ENCODE data around the gene TMEM87B. TPM values are rescaled to one million over a fixed set of nuclear protein-coding genes. Genes with fewer than 3 reads are reported as not detected.

Gene TMEM87B
- total RNA-seq, 1 donor from 2014 or later, result 36.3 TPM

GRCh38 chr2:112168422-112169124 is 113.5 kb downstream of the TMEM87B start:
- no peak for DNase-seq (ENCODE audit: low spot score)

Other genes starting within 250 kb of the TMEM87B start
- gene ANAPC1, start 171.1 kb upstream of the TMEM87B start, total RNA-seq, result 24.7 TPM
- gene MERTK, start 156.7 kb upstream of the TMEM87B start, total RNA-seq, result 20.4 TPM
- gene FBLN7, start 83.1 kb downstream of the TMEM87B start, total RNA-seq, result 2.9 TPM
- gene ZC3H8, start 199.8 kb downstream of the TMEM87B start, total RNA-seq, result 5.6 TPM
- 11.3 TPM for gene ZC3H6, start 220.3 kb downstream of the TMEM87B start, total RNA-seq

Data from mucosa of gallbladder (tissue), 1 donor.